ENCODE data around the gene TSPAN13.

Gene TSPAN13

GRCh38 chr7:16779051-16779450, 25.5 kb downstream of the TSPAN13 start:
- H3K27ac ChIP-seq (ENCODE audit: low read depth, low read length): no peak overlapping the region
- H3K9me3 ChIP-seq (ENCODE audit: low read length): no peaks in the 10 kb centered on the region
- H3K27me3 ChIP-seq (ENCODE audit: control insufficient read depth in 1 of 2, insufficient read depth in 2 of 2, low read length in 2 of 2): no peaks in the 10 kb centered on the region
- no peak overlapping the region for H3K9ac ChIP-seq (ENCODE audit: low read length)
- H3K4me1 ChIP-seq (ENCODE audit: insufficient read depth, low read length): no peaks in the 10 kb centered on the region
- H3K36me3 ChIP-seq (ENCODE audit: insufficient read depth, low read length): no peaks in the 10 kb centered on the region
- no peak overlapping the region for H3K4me3 ChIP-seq (ENCODE audit: low read depth in 1 of 2, low read length in 2 of 2)

- Histone ChIP-seq H3K36me3 (ENCODE audit: insufficient read depth, low read length) (no peaks in the 10 kb centered on the region), H3K4me1 (ENCODE audit: insufficient read depth, low read length) (no peaks in the 10 kb centered on the region), H3K27ac (ENCODE audit: low read depth, low read length) (no peak overlapping the region), H3K9me3 (ENCODE audit: low read length) (no peaks in the 10 kb centered on the region), H3K27me3 (ENCODE audit: control insufficient read depth in 1 of 2, insufficient read depth in 2 of 2, low read length in 2 of 2) (no peaks in the 10 kb centered on the region), H3K4me3 (ENCODE audit: low read depth in 1 of 2, low read length in 2 of 2) (no peak overlapping the region), H3K9ac (ENCODE audit: low read length) (no peak overlapping the region)
Observed at GRCh38 chr7:16780596-16780995, 27.0 kb downstream of the TSPAN13 start.

DNA sequence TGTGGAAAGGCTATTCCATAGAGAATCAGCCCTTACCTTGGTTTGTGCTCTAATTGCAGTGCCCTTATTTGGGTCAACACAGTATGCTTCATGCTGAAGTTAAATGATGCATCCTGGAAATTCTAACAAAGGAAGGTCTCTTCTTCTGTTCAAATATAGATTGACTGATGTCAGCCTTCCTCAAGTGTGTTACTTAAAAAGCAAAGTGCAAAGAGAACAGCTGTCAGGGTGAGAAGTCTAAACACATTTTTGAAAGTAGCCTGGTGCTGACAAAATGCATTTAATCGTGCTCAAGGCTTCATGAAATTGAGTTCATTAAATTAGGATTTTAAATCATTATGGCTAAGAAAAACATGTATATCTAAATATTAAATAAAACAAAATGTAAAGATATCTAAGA, 31.8 kb downstream of the TSPAN13 start:
- H3K4me1 ChIP-seq (ENCODE audit: insufficient read depth, low read length): no peaks in the 10 kb centered on the region
- no peak overlapping the region for H3K27ac ChIP-seq (ENCODE audit: low read depth, low read length)
- no peaks in the 10 kb centered on the region for H3K36me3 ChIP-seq (ENCODE audit: insufficient read depth, low read length)
- no peaks in the 10 kb centered on the region for H3K9me3 ChIP-seq (ENCODE audit: low read length)
- H3K9ac ChIP-seq (ENCODE audit: low read length): no peak overlapping the region
- H3K27me3 ChIP-seq (ENCODE audit: control insufficient read depth in 1 of 2, insufficient read depth in 2 of 2, low read length in 2 of 2): no peaks in the 10 kb centered on the region
- H3K4me3 ChIP-seq (ENCODE audit: low read depth in 1 of 2, low read length in 2 of 2): no peak overlapping the region

- Histone ChIP-seq H3K4me1 (ENCODE audit: insufficient read depth, low read length) (no peaks in the 10 kb centered on the region), H3K4me3 (ENCODE audit: low read depth in 1 of 2, low read length in 2 of 2) (no peak overlapping the region), H3K9ac (ENCODE audit: low read length) (no peak overlapping the region), H3K27ac (ENCODE audit: low read depth, low read length) (no peak overlapping the region), H3K27me3 (ENCODE audit: control insufficient read depth in 1 of 2, insufficient read depth in 2 of 2, low read length in 2 of 2) (no peaks in the 10 kb centered on the region), H3K9me3 (ENCODE audit: low read length) (no peaks in the 10 kb centered on the region), H3K36me3 (ENCODE audit: insufficient read depth, low read length) (no peaks in the 10 kb centered on the region)
Observed at GRCh38 chr7:16785846-16786245, 32.3 kb downstream of the TSPAN13 start.

GRCh38 chr7:16786257-16786656, 32.7 kb downstream of the TSPAN13 start:
- Histone ChIP-seq H3K27me3 (ENCODE audit: control insufficient read depth in 1 of 2, insufficient read depth in 2 of 2, low read length in 2 of 2) (no peaks in the 10 kb centered on the region), H3K4me3 (ENCODE audit: low read depth in 1 of 2, low read length in 2 of 2) (no peak overlapping the region), H3K27ac (ENCODE audit: low read depth, low read length) (no peak overlapping the region), H3K9ac (ENCODE audit: low read length) (no peak overlapping the region), H3K4me1 (ENCODE audit: insufficient read depth, low read length) (no peaks in the 10 kb centered on the region), H3K9me3 (ENCODE audit: low read length) (no peaks in the 10 kb centered on the region), H3K36me3 (ENCODE audit: insufficient read depth, low read length) (no peaks in the 10 kb centered on the region)

GRCh38 chr7:16787127-16787526, 33.6 kb downstream of the TSPAN13 start:
- no peaks in the 10 kb centered on the region for H3K27me3 ChIP-seq (ENCODE audit: control insufficient read depth in 1 of 2, insufficient read depth in 2 of 2, low read length in 2 of 2)
- no peak overlapping the region for H3K9ac ChIP-seq (ENCODE audit: low read length)
- no peaks in the 10 kb centered on the region for H3K4me1 ChIP-seq (ENCODE audit: insufficient read depth, low read length)
- no peak overlapping the region for H3K4me3 ChIP-seq (ENCODE audit: low read depth in 1 of 2, low read length in 2 of 2)
- no peaks in the 10 kb centered on the region for H3K36me3 ChIP-seq (ENCODE audit: insufficient read depth, low read length)
- no peak overlapping the region for H3K27ac ChIP-seq (ENCODE audit: low read depth, low read length)
- no peaks in the 10 kb centered on the region for H3K9me3 ChIP-seq (ENCODE audit: low read length)

- Histone ChIP-seq H3K4me1 (ENCODE audit: insufficient read depth, low read length) (no peaks in the 10 kb centered on the region), H3K27ac (ENCODE audit: low read depth, low read length) (no peak overlapping the region), H3K27me3 (ENCODE audit: control insufficient read depth in 1 of 2, insufficient read depth in 2 of 2, low read length in 2 of 2) (no peaks in the 10 kb centered on the region), H3K36me3 (ENCODE audit: insufficient read depth, low read length) (no peaks in the 10 kb centered on the region), H3K4me3 (ENCODE audit: low read depth in 1 of 2, low read length in 2 of 2) (no peak overlapping the region), H3K9ac (ENCODE audit: low read length) (no peak overlapping the region), H3K9me3 (ENCODE audit: low read length) (no peaks in the 10 kb centered on the region)
Observed at GRCh38 chr7:16791071-16791470, 37.5 kb downstream of the TSPAN13 start.

DNA sequence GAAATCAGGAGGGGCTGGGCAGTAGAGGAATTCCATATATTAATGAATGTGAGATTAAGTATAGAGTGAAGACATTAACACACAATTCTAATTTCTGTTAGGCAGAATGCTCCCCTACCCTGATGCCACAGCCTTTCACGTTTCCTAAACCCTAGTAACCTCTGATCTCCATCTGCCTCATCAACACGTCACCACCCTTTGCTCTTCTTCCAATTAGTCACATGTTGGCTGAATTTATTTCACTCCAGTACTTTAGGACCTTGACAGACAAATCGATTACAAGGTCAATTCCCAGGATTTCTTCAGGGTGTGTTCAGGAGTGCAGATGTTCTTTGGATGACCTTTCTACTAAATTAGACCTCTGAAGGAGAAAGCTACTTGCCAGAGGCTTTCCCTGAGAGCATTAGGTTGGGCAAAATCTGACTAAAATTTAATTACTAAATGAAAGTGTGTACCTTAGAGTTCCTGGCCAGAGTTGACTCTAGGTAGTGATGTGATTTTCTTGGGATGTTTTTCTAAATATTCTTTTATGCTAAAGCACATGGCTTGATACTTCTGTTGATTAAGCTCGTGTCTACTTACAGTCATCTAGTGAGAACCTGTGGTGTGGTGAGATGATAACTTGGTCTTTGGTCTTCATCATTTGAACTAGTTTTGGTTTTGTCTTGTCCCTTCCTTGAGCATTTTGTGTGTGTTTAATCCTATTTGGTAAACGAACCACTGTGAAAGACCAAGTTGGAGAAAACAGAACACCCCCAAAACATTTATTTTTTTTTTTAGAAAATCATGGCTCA, 38.5 kb downstream of the TSPAN13 start:
- Histone ChIP-seq H3K4me1 (ENCODE audit: insufficient read depth, low read length) (no peaks in the 10 kb centered on the region), H3K9me3 (ENCODE audit: low read length) (no peaks in the 10 kb centered on the region), H3K4me3 (ENCODE audit: low read depth in 1 of 2, low read length in 2 of 2) (no peak overlapping the region), H3K27me3 (ENCODE audit: control insufficient read depth in 1 of 2, insufficient read depth in 2 of 2, low read length in 2 of 2) (no peaks in the 10 kb centered on the region), H3K36me3 (ENCODE audit: insufficient read depth, low read length) (no peaks in the 10 kb centered on the region), H3K9ac (ENCODE audit: low read length) (no peak overlapping the region), H3K27ac (ENCODE audit: low read depth, low read length) (no peak overlapping the region)

DNA sequence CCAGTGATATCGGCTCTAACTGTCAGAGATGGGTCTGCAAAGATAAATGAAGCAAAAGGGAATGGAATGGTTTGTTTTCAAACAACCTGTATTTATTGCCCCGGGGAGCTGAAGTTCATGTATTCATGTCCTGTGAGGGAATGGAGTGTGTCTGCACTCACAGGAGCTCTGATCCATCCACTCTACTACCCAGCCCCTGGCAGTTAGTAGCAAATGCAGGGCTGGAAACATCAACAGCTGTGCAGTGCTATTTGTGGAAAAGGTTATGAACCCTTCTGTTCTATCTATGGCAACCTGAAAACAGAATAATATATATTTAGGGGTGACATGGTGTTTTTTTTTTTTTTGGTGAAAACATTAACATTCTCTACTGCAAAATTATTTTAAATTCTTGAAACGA, 41.4 kb downstream of the TSPAN13 start:
- H3K4me1 ChIP-seq (ENCODE audit: insufficient read depth, low read length): no peaks in the 10 kb centered on the region
- H3K27me3 ChIP-seq (ENCODE audit: control insufficient read depth in 1 of 2, insufficient read depth in 2 of 2, low read length in 2 of 2): no peaks in the 10 kb centered on the region
- no peak overlapping the region for H3K9ac ChIP-seq (ENCODE audit: low read length)
- H3K27ac ChIP-seq (ENCODE audit: low read depth, low read length): no peak overlapping the region
- no peak overlapping the region for H3K4me3 ChIP-seq (ENCODE audit: low read depth in 1 of 2, low read length in 2 of 2)
- no peaks in the 10 kb centered on the region for H3K9me3 ChIP-seq (ENCODE audit: low read length)
- H3K36me3 ChIP-seq (ENCODE audit: insufficient read depth, low read length): no peaks in the 10 kb centered on the region

GRCh38 chr7:16795624-16796023, 42.1 kb downstream of the TSPAN13 start:
- no peak overlapping the region for H3K4me3 ChIP-seq (ENCODE audit: low read depth in 1 of 2, low read length in 2 of 2)
- no peak overlapping the region for H3K9ac ChIP-seq (ENCODE audit: low read length)
- no peaks in the 10 kb centered on the region for H3K27me3 ChIP-seq (ENCODE audit: control insufficient read depth in 1 of 2, insufficient read depth in 2 of 2, low read length in 2 of 2)
- no peaks in the 10 kb centered on the region for H3K36me3 ChIP-seq (ENCODE audit: insufficient read depth, low read length)
- H3K4me1 ChIP-seq (ENCODE audit: insufficient read depth, low read length): no peaks in the 10 kb centered on the region
- H3K9me3 ChIP-seq (ENCODE audit: low read length): no peaks in the 10 kb centered on the region
- no peak overlapping the region for H3K27ac ChIP-seq (ENCODE audit: low read depth, low read length)

GRCh38 chr7:16801111-16801542, 47.6 kb downstream of the TSPAN13 start:
- Histone ChIP-seq H3K27ac (ENCODE audit: low read depth, low read length) (no peak overlapping the region), H3K9me3 (ENCODE audit: low read length) (no peaks in the 10 kb centered on the region), H3K27me3 (ENCODE audit: control insufficient read depth in 1 of 2, insufficient read depth in 2 of 2, low read length in 2 of 2) (no peaks in the 10 kb centered on the region), H3K4me1 (ENCODE audit: insufficient read depth, low read length) (no peaks in the 10 kb centered on the region), H3K4me3 (ENCODE audit: low read depth in 1 of 2, low read length in 2 of 2) (no peak overlapping the region), H3K9ac (ENCODE audit: low read length) (no peak overlapping the region), H3K36me3 (ENCODE audit: insufficient read depth, low read length) (no peaks in the 10 kb centered on the region)

DNA sequence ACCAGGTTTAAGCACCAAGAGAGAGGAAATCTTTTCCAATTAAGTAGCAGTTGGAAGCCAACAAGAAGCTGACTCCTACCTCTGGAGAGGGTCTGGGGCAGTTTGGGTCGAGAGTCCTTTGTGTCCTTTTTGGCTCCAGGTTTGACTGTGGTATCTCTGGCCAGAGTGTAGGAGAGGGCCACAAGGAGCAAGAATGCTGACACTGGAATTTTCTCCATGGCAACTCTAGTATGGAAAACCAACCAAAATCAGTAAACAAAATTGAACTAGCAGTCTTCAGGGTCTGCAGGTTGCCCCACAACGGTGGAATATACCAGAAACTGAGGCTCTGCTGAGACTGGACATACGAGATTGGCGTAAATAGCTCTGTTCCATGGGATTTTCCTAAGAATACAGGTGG, 48.0 kb downstream of the TSPAN13 start:
- no peak overlapping the region for H3K4me3 ChIP-seq (ENCODE audit: low read depth in 1 of 2, low read length in 2 of 2)
- no peaks in the 10 kb centered on the region for H3K9me3 ChIP-seq (ENCODE audit: low read length)
- H3K27ac ChIP-seq (ENCODE audit: low read depth, low read length): no peak overlapping the region
- H3K27me3 ChIP-seq (ENCODE audit: control insufficient read depth in 1 of 2, insufficient read depth in 2 of 2, low read length in 2 of 2): no peaks in the 10 kb centered on the region
- no peaks in the 10 kb centered on the region for H3K36me3 ChIP-seq (ENCODE audit: insufficient read depth, low read length)
- H3K4me1 ChIP-seq (ENCODE audit: insufficient read depth, low read length): no peaks in the 10 kb centered on the region
- no peak overlapping the region for H3K9ac ChIP-seq (ENCODE audit: low read length)

Measured in muscle layer of colon (tissue), 2 donors.